HG03045 (cell line): ENCODE data around the gene TSPAN32.

Experiments used
- ATAC-seq: cut with Tn5 transposase; IDR thresholded peaks from one replicate; pipeline ENCODE4 v1.9.1; 2021; ENCODE audit warnings: mild to moderate bottlenecking, moderate library complexity; ENCODE audit not compliant: unreplicated experiment

TSPAN32 gene

DNA sequence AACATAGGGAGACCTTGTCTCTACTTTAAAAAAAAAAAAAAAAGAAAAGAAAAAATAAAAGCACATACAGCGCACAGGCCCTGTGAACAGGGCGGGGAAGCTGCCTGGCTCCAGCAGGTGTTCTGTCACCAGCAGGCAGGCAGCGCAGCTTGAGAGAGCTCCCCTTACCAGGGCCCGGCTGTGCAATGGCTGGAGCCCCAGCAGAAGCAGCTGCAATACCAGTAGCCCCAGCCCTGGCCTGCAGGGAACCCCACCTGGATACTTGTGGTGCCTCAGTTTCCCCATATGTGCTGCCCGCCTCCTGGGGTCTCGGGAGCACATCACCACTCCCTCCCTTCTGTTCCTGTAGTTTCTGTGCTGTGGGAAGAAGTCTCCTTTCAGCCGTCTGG is 12.3 kb downstream of the TSPAN32 start:
- no peak for ATAC-seq

DNA sequence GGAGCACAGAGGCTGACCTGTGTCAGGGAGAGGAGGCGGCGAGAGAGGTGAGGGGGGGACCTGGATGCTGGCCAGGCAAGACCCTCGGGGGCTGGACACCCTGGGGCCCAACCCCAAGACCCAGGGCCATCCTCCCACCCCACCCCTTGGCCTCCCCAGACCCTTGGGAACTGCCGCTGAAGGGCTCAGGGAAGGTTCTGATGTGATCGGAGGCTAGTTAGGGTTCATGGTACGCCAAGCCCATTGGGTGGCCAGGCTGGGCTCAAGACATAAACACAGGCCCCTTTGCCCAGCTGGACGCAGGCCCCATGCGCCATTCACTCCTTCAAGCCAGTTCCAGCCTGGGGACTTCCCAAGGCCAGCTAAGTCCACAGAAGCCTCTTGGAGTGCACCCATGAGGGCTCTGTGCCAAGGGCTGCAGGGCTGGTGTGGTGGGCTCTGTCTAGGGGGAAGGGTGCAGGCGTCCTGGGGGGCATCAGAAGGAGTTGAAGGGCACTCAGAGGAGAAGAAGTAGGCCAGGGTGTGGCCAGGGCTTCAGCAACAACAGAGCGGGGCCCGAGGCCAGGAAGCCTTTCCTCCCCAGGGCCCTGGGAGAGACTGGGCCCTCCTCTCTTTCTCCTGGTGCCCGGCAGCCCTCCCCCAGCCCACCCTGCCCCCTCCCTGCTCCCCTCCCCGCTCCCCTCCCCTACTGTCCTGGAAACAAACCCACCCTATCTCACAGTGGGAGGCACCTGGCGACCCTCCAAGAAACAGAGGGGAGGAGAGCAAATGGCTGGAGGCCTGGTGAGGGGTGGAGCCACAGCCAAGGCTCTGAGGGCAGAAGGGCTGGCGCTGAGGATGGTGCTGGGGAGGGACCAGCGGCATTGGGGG is 12.9 kb downstream of the TSPAN32 start:
- ATAC-seq = no peak

GRCh38 chr11:2315395-2316168 is 13.8 kb downstream of the TSPAN32 start:
- ATAC-seq = no peak

DNA sequence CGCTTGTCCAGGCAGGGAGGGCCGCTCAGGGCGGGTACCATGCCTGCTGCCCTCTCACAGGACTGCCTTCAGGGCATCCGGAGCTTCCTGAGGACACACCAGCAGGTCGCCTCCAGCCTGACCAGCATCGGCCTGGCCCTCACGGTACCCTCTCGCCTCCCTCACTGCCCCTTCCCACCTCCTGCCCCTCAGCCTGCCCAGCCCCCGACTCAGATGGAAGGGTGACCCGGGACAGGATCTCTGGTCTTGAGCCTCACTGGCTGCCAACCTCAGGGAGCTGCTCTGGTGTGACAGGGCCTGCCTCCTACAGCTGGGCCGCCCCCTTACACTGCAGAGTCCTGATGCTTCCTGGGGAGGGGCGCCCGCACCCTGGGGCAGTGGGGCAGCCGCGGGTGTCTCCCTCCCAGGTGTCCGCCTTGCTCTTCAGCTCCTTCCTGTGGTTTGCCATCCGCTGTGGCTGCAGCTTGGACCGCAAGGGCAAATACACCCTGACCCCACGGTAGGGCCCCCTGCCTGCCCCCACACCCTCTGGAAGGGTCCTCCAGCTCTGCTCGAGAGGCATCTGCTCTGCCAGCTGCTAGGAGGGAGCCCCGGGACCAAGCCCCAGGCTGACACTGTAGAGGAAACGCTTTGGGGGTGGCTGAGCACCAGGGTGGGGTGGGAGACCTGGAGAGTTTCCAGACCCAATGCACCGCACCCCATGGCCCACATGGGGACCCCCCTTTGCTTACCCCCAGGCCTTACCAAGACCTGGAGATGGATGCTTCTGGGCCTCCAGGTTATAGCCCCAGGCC is 14.6 kb downstream of the TSPAN32 start:
- ATAC-seq = no peak

GRCh38 chr11:2316963-2317244 is 15.1 kb downstream of the TSPAN32 start:
- no peak for ATAC-seq

- ATAC-seq = no peak
These were observed 15.7 kb downstream of the TSPAN32 start for GRCh38 chr11:2317354-2318050.

- no peak for ATAC-seq
These were observed 16.3 kb downstream of the TSPAN32 start for GRCh38 chr11:2318123-2318522.

DNA sequence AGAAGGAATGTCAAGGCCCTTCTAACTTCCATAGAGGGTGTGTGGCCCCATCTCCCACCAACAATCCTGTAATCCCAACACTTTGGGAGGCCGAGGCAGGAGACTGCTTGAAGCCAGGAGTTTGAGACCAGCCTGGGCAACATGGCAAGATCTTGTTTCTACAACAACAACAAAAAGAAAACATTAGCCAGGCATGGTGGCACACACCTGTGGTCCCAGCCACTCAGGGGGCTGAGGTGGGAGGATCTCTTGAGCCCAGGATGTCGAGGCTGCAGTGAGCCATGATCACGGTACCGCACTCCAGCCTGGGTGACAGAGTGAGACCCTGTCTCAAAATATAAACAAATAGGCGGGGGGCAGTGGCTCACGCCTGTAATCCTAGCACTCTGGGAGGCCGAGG is 16.9 kb downstream of the TSPAN32 start:
- no peak for ATAC-seq

DNA sequence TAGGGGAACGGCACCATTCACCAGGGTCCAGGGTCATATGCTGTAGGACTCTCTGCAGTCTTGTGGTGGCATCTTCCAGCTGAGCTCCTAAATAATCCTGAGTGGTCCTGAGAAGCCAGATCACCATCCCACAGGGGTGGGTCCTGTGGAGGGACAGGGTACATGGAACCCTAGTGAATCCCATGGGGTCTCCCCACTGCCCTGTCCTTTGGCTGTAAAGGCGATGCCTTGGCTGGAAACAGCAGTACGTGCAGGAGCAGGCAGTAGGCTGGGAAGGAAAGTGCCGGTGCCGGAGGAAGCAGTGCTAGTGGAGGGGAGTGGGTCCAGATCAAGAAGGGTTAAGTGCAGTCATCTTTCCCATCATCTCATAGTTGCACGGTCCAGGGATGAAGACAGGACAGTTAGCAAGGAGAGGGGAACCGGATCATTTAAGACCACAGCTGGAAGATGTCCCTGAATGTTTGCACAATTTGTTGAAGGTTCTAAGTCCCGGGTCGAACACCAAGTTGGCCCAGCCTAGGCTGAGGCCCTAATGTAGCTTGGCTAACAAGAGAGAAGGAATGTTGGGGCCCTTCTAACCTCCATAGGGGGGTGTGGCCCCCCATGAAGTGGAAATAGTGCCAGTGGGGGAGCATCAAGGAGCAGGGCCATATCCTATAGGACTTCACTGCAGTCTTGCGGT is 18.1 kb downstream of the TSPAN32 start:
- no peak for ATAC-seq

- no peak for ATAC-seq
These were observed 18.9 kb downstream of the TSPAN32 start for GRCh38 chr11:2320568-2321310.

- ATAC-seq = no peak
These were observed 19.5 kb downstream of the TSPAN32 start for GRCh38 chr11:2321311-2321683.

- ATAC-seq = no peak
These were observed 23.3 kb downstream of the TSPAN32 start for GRCh38 chr11:2325123-2325522.

DNA sequence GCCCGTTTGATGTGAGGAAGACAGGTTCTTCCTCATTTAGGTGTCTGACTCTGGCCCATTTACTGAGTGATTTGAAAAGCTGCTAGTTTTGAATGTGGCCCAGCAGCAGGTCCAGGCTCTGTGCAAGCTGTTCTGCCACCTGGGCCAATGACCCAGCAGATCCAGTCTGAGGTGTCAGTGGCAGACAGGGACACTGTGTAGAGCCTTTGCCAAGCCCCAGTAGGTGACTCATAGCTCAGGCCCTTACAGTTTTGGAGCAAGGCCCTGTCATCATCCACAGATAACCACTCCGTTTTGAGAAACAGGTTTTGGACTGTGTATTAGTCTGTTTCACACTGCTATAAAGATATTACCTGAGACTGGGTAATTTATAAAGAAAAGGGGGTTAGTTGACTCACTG is 23.9 kb downstream of the TSPAN32 start:
- ATAC-seq = no peak

GRCh38 chr11:2327032-2327431 is 25.2 kb downstream of the TSPAN32 start:
- ATAC-seq = no peak

- ATAC-seq = no peak
These were observed 26.2 kb downstream of the TSPAN32 start for GRCh38 chr11:2328021-2328420.

GRCh38 chr11:2328656-2329354 is 27.0 kb downstream of the TSPAN32 start:
- no peak for ATAC-seq

DNA sequence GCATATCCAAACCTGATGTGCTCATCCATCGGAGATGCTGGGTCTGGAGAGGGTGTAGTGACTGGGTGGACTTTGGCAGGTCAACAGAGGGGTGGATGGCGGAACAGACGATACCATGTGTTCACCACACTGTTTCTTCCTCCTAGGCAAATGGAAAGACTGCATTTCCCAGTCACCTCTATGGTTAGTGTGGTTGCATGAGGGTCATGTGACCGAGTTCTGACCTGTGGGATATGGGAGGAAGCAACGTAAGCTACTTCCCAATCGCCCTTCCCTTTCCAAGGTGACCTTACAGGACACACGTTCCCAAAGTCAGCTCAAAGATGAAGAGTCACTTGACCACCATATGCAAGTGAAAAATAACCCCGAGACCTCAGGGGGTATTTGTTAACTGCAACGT is 27.7 kb downstream of the TSPAN32 start:
- ATAC-seq = no peak

DNA sequence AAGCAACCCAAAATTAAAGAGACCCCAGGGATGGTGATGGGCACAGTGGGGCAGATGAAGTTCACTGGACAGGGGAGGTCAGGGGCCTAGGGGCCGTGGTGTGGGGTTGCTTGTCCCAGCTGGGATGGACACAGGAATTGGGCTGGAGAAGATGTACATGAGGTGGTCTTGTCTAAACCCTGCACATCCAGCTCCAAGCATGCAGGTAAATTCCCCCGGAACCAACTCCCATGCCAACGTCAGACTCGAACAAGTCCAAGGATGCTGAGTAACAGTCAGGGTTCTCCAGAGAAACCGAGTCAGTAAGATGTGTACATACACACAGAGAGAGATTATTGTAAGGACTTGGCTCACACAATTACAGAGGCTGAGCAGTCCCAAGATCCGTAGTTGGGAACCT is 28.9 kb downstream of the TSPAN32 start:
- no peak for ATAC-seq

GRCh38 chr11:2331404-2331803 is 29.6 kb downstream of the TSPAN32 start:
- no peak for ATAC-seq
